GM21723 (cell line): Measurements from ENCODE around the gene SPINDOC.

ENCODE experiments used
- ATAC-seq: cut with Tn5 transposase; IDR thresholded peaks from one replicate; pipeline ENCODE4 v1.9.1; 2021; ENCODE audit warnings: mild to moderate bottlenecking, moderate library complexity; ENCODE audit not compliant: unreplicated experiment

Gene SPINDOC

DNA sequence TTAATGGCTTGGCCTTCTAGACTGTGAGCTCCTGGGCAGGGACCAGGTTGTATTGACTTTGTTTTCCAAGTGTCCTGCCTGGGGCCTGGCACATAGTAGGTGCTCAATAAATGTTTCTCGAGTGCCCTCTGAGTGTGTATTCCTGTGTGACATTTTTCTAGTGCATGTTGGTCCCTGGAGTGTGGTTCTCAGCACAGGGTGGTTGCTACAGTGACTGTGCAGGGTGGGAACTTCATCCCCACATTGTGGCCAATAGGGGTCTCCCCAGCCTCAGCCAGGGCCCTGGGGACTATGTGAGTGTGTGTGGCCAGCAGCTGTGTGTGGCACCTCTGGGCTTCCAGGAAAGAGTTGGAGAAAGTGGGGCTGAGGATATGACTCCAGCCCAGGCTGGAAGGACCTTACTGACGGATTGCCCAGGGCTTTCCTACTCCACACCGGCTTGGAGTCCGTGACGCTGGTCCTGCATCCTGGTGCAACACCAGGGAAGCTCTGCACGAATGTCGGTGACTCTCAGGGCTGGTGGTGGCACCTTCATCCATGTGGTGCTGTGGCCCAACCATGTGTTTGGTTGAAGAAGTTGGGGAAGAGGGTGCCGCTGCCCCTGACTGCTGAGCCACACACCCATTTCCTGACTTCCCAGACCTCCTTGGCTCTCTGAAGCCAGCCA lies 16.7 kb downstream of the SPINDOC start:
- ATAC-seq, result no peak

DNA sequence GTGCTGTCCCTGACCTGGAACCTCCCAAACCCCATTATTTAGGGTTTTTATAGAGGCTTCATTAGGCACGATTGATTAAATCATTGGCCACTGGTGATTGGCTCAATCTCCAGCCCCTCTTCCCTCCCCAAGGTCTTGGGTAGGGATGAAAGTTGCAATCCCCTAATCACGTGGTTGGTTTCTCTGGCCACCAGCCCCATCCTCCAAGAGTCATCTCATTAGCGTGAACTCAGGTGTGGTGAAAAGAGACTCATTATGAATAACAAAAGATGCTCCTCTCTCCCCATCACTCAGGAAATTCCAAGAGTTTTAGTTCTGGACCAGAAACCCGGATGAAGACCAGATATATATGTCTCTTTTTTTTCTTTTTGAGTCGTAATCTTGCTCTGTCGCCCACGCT lies 18.1 kb downstream of the SPINDOC start:
- no peak for ATAC-seq

DNA sequence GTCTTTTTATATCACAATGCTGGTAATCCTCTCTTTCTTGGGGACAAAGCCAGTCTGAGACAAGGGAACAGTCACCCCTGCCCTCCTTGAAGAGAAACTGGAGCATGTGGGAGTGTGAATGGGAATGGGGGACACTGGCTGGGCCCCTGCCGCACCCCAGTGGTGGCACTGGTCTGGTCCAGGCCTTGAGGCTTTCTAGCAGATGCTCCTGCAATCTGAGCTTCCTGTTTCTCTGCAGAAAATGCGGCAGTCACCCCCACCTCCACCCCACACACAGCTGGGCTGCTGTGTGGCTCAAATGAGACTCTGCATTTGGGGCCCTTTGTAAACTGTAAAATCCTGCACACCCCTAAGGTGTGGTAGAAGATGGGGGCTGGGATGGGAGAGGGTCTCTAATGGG lies 19.1 kb downstream of the SPINDOC start:
- no peak for ATAC-seq

DNA sequence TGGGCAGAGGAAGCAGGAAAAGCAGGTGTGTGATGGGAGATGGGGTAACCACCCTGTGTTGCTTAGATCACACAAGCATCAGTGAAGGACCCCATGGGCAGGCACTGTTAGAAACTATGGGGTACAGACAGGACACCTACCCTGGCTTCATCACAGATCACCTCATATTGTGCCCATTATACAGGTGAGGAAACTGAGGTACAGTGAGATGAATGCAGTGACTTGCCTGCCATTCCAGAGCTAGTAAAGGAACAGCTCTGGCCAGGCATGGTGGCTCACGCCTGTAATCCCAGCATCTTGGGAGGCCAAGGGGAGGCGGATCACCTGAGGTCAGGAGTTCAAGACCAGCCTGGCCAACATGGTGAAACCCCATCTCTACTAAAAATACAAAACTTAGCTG lies 19.8 kb downstream of the SPINDOC start:
- ATAC-seq, result no peak

DNA sequence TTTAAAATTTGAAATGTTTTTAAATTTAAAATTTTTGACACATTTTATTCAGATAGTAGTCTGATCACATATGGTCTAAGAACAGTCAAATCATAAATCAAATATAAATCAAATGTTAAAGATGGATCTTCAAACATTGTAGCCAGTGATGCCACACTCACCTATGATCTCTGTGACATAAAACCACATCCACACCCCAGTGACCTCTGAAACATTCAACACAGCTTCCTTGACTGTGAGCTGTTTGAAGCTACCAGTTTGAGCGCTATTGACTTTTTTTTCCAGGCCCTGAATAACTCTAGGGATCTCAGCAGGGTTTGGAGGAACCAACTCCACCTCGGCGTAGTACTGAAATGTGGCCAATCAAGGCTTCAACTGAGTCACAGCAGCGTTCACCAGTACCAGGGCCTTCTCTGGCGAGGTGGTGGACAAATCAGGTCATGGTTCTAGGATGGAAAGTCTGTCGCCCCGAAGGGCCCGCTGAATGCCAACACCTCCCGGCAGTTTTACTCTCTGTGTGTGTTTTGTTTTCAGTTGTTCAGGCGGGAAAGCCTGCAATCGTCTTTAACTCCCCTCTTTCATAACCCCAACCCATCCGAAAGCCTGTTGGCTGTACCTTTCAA lies 21.4 kb downstream of the SPINDOC start:
- ATAC-seq, result no peak

DNA sequence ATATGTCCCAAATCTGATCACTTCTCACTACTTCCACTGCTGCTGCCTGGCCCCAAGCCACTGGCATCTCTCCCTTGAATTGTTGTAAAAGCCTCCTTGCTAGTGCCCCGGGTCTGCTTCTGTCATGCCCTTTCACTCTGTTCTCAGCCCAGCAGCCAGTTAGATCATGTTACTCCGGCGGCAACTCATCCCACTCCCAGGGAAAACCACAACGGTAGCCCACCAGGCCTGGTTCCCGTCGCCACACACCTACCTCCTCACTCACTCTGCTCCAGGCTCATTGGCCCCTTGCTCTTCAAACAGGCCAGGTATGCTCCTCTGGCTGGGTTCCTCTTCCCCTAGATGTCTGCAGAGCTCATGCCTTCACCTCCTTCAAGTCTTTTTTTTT lies 21.9 kb downstream of the SPINDOC start:
- no peak for ATAC-seq

DNA sequence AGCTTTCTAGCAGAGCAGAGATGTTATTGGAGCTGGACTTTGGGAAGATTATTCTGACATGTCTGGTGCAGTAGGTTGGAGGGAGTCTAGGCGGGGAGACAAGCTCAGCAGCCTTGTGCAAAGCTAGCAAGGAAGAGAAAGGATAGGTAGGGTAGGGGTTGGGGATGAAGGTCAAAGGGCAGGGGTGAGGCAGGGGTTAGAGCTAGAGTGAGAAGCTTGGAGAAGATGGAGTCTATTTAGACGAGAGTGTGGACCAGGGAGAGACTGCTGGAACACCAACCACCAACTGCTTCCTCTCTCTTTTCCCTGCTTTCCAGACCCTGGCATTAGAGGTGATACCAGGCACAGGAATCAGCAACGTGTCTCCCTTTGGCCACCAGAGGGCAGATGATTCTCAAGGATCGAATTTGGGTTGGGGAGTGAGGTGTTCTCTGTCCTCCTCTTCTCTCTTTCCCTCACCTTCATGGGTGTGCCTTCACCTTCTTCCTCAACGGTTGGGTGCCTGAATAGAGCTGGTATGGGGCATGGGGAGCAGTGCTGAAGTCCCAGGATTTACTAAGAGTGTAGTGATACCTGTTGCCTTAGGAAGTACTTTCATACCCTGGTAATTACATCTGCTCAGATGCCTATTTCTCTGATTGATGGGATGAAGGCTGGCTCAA lies 23.9 kb downstream of the SPINDOC start:
- no peak for ATAC-seq

DNA sequence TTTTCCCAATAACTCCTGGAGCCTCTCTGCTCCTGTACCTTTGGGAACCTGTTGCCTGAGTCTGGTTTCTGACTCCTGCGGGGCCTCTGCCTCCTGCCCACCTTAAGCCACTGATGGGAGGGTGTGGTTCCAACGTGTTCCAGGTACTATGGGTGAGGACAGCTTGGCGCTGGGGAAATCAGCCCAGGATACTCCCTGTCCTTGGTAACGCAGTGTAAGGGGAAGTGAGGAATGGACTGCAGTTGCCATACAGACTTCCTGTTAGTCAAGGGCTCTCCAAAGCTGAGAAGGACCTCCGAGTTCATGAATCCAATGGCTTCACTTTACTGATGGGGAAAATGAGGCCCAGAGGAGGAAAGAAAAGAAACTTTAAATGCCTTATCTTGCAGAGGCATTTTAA lies 24.5 kb downstream of the SPINDOC start:
- no peak for ATAC-seq

DNA sequence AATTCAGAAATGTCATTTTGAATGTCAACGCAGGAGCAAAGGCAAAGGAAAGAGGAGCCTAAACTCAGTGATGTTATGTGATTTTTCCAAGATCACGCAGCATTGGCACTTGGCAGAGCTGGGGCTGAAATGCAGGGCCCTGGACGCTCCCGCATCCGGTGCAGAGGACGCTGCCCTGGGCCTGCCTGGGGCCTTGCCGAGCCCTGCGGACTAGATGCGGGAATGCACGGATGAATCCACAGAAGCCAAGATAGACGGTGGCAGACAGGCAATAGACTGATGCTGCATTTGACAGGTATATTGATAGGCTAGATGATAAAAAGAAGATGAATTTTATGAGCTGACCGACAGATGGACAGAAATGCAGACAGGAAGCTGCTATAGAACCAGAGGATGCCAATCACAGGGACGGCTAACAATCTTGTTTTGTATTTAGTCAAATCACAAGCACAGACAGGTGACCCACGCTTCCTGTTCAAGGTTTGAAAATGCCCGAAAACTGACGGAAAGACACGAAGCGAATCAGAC lies 25.0 kb downstream of the SPINDOC start:
- ATAC-seq, result no peak

DNA sequence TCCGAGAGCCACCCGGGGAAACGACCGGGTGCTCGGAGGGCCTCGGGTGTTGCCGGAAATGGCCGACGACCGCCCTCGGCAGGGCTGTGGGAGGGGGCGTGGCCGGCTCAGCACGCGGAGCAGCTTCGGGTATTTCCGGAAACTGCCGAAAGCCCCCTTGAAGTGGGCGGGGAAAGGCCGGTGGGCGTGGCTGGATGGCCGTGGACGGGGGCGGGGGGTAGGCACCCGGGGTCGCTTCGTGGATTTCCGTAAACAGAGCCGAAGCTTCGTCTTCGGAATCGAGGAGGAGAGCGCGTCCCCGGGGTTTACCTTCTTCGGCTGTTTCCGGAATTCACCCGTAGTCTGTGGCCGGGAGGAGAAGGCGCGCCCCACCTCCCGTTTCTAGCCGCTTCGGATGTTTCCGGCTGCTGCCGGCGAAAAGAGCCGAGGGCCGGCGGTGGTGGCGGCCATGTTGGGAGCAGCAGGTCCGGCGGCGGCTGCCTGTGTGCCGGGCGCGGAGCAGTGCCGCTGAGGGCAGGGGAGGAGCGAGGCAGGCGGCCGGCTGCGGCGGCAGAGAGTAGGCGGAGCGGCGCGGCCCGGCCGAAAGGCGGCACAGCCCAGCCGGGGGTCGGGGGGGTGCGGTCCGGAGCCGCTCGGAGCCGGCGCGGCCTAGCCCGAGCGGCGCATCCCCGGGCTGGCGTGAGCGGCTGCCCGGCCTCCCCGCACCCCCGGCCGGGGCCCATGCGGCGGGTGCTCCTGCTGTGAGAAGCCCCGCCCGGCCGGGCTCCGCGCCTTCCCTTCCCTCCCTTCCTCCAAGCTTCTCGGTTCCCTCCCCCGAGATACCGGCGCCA lies 25.6 kb downstream of the SPINDOC start, which contains the start of gene MARK2:
TSS of gene MARK2 (plus strand) at position 433 of the 830 bp plus-strand sequence. CDS start at position 830, 397 bp downstream.
- peak; percentile 69 for ATAC-seq

DNA sequence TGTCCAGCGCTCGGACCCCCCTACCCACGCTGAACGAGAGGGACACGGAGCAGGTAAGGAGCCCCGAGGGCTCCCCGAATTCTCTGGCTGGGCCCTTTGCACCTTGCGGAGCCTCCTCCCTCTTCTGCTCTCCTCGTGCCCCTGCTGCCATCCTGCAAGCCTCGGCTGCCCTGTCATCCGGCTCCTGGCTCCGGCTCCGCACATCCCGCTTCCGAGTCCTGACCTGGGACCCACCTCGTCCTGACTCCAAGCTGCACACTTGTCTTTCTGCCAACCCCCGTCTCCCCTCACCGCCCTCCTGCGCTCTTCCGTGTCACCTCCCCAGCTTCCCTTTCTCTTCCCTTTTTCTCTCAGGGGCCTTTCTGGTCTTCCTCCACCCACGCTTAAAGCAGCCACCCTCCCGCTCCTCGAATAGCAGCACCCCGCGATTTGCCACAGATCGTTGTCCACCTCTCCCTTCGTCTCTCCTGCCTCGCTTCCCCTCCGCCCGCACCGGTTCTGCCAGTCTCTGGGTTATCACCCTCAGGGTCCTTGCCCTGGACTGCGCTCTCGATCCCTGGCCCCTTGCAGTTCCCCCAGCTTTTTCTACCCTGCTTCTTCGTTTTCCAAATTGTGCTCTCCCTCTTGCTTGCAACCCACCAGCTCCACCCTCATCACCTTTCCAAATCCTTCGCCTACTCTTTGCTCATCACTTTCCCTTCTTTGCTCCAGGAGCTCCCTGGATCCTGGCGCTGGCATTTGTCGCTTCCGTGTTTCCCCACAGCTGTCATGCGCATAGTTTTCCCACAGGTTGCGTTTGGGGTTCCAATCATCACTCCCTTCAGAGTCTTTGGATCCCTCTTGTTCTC lies 26.5 kb downstream of the SPINDOC start:
- peak; percentile 5 for ATAC-seq

DNA sequence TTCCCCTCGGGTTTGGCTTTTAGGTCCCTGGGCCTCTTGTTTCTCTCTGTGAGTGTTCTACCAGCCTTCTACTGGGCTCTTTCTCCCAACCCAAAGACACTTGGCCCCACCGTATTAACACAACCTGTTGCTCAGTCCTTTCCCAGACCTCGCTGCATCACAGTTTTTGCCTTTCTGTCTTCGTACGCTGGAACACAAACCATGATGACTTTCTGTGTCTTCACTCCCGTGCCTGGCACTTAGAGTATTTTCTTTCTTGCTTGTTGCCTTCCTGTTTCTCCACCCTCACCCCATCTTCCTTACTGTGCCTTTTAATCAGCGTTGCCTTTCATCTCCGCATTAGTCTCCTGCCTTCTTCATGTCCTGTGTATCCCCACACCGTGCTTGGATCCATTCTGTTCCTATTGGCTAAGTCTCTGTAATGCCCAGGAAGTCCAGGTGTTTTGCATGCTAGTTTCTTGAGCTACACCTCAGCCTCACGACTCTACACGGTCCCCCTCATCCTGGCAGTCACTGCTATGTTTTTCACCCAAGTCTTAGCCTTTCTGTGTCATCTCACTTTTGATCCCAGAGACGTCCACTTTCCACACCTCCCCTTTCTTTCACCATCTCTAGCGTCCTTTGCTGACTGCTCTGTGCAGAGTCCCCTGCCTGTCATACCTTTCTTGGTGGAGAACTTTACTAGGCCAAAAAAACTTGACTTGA lies 27.3 kb downstream of the SPINDOC start:
- ATAC-seq, result no peak

DNA sequence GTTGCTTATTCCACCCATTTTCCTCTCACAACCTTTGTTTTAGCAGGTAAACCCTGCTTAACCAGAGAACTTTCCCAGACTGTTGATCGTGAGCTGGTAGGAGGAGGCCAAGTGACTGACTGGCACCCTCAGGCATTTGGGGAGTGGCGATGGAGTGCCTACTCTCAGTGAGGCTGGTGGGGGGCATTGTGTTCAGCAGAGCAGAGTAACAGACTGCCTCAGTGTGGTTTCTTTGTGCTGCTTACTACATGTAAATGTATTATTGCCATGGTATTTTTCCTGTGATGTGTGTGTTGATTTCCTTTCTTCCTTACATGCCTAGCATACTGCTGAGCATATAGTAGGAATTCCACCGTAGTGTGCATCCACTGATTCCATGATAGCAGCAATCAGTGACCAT lies 28.3 kb downstream of the SPINDOC start:
- no peak for ATAC-seq

DNA sequence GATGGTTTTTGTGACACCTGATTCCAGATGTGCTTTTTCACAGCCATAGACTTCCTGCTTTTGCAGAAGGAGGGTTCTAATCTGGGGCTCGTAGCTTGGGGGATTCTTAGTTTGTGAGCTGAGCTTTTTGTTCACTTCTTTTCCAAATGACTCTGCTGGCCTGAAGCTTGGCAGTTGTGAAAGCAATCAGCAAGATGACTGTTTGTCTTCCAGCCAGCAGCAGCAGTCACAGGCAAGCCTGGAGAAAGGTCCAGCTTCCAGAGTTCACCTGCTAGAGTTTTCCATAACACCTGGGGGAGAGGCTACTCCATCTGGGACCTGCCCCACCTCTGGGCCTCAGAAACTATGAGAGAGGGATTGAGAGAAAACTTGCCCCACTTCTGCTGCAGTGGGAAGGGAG lies 29.8 kb downstream of the SPINDOC start:
- no peak for ATAC-seq

DNA sequence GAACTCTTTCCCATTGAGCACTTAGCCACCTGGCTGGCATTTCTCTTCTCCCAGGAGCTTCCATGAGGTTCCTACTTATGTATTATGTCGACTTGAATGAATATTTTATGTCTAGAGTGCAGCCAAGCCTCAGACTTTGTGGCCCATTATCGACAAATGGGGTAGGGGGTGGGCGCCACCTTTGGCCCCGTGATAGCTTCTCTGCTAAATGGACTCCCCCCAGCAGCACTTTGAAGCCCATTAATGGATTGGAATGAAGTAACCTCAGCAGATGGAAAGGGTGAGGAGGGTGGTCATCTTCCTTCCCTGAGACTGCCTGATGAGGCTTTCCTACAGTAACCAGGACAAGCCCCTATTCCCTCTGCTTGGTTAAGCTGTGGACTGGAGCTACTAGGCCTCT lies 31.6 kb downstream of the SPINDOC start:
- no peak for ATAC-seq

DNA sequence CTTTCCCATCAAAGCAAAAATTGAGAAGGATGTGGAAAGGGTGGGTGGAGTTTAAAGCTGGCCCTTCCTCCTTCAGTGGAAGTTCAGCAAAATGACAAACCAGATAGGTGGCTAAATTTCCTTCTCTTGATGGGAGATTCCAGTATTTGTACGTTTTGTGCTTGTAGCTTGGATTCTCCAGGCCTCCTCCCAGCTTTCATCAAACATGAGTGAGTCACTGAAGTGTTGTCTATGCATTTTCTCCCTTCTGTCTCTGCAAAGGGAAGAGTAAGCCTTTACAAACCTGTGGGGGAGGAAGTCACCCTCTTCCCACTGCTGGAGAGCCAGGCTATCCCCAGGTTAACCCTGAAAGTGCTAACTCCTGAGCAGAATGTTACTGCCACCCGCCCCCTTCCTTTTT lies 32.0 kb downstream of the SPINDOC start:
- ATAC-seq, result no peak

DNA sequence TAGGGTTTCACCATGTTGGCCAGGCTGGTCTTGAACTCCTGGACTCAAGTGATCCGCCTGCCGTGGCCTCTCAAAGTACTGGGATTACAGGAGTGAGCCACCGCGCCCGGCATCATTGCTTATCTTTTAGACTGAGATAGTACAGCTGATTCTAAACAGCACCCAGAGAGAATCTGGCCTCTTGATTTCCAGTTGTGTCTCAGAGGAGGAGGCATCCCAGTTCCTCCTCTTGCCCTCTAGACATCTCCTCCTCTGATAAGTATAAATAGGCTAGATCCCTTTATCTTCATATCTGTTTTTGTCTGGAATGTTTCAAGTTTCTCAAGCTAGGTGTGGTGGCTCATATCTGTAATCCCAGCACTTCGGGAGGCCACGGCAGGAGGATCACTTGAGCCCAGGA lies 32.7 kb downstream of the SPINDOC start:
- no peak for ATAC-seq

DNA sequence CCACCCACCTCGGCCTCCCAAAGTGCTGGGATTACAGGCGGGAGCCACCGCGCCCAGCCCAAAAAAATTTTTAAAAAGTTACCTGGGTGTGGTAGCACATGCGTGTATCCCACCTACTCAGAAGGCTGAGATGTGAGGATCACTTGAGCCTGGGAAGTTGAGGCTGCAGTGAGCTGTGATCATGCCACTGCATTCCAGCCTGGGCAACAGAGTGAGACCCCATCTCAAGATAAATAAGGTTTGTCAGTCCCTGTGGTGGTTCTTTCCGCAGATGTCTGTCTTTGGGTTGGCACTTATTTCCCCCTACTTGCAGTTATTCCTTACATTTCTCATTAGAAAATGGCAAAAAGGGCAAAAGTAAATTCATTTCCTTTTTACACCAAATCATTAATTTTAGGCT lies 33.6 kb downstream of the SPINDOC start:
- no peak for ATAC-seq

DNA sequence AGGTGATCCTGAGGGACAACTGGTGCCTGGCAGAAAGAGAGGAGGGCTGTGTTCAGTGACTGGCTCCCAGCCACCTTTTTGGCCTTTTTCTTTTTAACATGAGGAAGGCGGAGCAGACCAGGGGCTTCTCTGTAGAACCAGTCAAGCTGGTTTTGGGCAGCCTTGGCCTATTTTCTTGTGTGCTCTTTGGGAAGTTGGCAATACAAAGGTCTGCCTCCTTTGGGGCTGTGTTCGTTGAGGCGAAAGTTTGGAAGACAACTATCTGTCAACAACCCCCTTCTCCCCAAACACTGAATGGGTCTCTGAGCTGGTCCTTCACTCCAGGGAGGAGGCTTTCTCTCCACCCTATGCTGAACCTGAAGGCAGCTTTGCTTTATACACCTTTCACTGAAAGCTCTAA lies 34.1 kb downstream of the SPINDOC start:
- no peak for ATAC-seq

DNA sequence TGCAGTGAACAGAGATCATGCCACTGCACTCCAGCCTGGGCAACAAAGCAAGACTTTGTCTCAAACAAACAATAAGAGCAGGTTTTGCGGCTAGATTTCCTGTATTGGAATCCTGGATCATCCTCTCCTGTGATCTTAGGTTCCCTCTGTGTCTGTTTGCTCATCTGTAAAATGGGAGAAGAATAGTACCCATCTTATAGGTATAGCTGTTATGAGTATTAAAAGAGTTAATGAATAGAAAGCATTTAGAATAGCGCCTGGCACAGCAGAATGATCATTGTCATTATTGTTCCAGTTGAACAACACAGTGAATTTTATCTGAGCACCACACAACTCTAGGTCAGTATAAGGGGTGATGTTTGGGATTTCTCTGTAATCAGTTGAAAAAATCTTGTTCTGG lies 36.4 kb downstream of the SPINDOC start:
- ATAC-seq, result no peak
